ENCODE data around the gene OR1E2.
"Not testable (repeated sequence)": the region's sequence is repeated elsewhere in the genome, so short reads cannot be mapped to it uniquely, and the experiment has no call there.

Gene OR1E2

DNA sequence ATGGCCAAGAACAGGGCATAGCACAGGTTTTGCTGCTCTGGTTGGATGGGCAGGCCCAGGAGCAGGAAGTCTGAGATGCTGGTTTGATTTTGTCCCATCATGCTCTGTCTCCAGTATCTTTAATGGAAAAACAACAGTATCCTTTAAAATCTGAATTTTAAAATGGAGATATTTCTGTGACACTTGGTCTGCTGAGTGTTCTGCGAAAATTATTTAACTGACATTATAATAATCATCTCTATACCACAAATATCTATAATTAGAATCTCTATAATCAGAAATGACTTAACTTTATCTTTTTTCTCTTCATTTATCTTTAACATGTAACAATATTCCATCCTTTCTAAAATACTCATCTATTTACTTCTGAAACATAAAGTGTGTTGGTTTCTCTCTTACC, 35.3 kb downstream of the OR1E2 start, which contains the start of gene OR1E1:
Gene OR1E1 (minus strand): TSS at position 101 of the 400 bp plus-strand sequence. CDS start 0 bp downstream, at position 101.
- no peak for DNase-seq (ENCODE audit: low read depth in 3 of 3, low spot score in 1 of 3)

DNA sequence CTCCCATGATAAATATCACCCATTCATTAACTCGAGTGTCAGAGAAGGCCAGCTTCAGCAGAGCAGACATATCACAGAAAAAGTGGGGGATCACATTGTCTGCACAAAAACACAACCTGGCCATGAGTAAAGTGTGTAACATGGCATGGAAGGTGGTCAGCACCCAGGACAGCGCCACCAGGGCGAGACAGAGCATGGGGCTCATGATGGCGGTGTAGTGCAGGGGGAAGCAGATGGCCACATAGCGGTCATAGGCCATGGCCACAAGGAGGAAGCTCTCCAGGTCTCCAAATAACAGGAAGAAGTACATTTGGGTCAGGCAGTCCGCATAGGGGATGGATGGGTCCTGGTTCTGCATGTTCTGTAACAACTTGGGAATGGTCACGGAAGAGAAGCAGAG, 35.8 kb downstream of the OR1E2 start:
- DNase-seq (ENCODE audit: low read depth in 3 of 3, low spot score in 1 of 3), result not testable (repeated sequence)

DNA sequence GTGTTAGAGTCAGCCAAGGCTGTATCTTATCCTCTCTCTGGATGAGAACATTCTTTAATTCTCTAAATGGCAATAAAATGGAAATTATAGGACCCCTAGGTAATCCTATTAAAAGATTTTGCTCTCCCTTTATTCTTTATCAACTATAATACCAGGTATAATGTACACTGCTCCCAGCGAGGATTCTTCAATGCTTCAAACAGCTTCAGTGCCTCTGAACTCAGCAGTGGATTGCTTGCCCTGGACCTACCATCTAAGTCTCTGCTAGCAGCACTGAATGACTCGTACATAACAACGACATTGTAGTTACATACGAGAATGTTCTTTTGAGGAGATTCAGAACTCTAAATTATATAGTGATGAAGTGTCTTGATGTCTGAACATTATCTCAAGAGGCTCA, 43.9 kb downstream of the OR1E2 start:
- no peak for DNase-seq (ENCODE audit: low read depth in 3 of 3, low spot score in 1 of 3)

DNA sequence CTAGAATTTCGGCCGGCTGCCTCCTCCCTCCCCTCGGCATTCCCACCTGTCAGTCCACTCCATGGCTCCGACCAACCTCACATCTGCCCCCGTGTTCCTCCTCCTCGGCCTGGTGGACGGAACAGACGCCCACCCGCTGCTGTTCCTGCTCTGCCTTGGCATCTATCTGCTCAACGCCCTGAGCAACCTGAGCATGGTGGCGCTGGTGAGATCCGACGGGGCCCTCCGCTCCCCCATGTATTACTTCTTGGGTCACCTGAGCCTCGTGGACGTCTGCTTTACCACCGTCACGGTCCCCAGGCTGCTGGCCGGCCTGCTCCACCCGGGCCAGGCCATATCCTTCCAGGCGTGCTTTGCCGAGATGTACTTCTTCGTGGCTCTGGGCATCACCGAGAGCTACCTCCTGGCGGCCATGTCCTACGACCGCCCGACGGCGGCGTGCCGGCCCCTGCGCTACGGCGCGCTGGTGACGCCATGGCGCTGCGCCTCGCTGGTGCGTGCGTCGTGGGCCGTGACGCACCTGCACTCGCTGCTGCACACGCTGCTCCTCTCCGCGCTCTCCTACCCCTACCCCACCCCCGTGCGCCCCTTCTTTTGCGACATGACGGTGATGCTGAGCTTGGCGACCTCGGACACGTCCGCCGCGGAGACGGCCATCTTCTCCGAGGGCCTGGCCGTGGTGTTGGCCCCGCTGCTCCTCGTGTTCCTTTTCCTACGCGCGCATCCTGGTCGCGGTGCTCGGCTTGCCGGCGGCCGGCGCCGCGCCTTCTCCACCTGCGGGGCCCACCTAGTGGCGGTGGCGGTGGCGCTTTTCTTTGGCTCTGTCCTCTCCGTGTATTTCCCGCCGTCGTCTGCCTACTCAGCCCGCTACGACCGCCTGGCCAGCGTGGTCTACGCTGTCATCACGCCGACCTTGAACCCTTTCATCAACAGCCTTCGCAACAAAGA, 47.5 kb downstream of the OR1E2 start, which contains the start of gene OR3A2:
Gene OR3A2 (minus strand): TSS at position 440 of the 948 bp plus-strand sequence.
- DNase-seq (ENCODE audit: low read depth in 3 of 3, low spot score in 1 of 3), result no peak

All from stimulated activated CD4-positive, alpha-beta T cell treated with anti-CD3 and anti-CD28 coated beads, TNF-alpha, amount 100 ng/mL, for 1 hour (primary cell).